Activated naive CD4-positive, alpha-beta T cell (primary cell): ENCODE measurements around the gene ELOVL3.

Experiments used
- DNase-seq, 4 experiments: peaks; one replicate each; lab custom pipeline; 2025; lab: John Stamatoyannopoulos, UW

Gene ELOVL3

DNA sequence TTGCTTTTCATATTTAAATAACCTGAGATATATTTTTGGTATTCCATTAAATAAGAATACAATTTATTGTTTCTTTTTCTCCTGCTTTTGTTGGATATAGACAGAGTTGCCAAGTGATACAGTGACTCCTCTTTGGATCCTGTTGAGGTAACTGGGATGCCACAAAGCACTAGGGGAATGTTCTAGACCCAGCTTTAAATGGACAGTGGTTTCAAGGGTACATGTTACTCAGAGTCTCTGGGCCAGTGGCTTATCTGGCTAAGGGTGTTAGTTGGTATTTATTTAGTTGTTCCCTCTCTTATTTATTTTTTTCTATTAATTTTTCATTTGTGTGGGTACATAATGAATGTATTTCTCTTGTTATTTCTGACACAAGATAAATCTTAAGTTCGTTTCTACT, 28.3 kb downstream of the ELOVL3 start:
- DNase-seq = no peak

DNA sequence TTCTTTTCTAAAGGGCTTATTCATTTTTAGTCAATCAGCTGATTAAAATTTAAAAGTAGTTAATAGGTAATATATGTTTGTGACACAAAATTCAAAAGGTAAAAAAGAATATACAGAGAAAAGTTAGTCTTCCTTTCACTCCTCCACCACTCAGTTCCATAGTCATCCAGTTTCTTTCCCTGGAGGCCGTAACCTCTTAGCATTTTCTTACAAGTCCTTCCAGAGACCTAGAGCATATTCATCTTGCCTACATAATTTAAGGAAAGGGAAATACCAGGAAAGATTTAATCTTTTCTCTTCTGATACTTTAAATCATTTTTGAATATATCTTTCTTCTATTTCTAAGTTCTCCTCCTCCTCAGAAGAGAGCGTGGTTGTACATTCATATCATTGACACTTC, 29.3 kb downstream of the ELOVL3 start:
- no peak for DNase-seq

DNA sequence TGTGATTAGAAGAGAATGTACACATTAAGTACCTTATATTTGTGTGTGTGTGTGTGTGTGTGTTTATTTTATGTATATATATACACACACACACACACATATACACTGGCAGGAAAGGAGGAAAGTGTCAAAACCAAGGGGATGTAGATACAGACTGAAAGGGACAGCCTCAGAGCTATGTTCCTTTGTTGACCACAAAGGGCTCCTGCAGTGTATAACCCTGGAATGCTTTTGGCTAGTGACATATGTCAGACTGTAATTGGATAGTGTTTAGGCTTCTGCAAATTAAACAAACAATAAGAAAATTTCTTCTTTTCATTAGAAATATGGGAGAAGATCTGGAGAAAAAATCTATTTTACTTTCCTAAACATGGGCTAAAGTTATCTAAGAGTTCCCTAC, 35.1 kb downstream of the ELOVL3 start:
- no peak for DNase-seq

DNA sequence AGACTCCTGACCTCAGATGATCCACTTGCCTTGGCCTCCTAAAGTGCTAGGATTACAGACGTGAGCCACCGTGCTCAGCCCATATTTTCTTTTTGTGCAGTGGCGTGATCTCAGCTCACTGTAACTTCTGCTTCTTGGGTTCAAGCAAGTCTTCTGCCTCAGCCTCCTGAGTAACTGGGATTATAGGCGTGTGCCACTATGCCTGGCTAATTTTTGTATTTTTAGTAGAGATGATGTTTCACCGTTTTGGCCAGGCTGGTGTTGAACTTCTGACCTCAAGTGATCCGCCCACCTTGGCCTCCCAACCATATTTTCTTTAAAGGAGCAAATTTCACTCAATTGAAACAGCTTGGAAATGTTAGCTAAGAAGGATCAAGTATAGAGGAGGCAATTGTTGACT, 35.7 kb downstream of the ELOVL3 start:
- DNase-seq = no peak

DNA sequence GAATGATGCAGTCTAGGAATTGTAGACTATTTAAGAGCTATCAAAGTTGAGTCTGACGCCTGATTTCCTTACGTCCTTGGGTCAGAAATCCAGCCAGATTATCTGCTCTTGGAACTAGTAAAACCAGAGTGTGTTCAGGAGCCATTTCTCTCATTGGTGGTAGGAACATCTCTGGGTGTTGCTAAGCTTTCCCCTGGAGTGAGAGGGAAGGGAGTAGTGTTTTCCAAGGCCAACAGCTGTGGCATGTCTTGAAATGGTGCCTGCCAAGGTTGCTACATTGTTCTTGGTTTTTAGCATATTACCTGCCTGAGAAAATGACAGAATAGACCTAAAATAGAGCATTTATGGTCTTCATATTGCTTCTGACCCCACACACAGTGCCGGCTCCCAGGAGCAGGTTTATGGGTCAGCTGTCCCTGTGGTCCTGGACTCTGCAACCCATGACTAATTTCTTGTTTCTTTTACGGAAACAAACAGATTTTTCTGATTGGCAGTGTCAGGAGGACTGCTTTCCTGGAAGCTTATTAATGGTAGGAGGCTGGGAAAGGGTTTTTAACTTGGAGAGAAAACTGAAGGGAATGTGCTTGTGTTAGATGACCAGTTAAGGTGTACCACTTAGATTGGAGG, 36.8 kb downstream of the ELOVL3 start:
- no peak for DNase-seq

DNA sequence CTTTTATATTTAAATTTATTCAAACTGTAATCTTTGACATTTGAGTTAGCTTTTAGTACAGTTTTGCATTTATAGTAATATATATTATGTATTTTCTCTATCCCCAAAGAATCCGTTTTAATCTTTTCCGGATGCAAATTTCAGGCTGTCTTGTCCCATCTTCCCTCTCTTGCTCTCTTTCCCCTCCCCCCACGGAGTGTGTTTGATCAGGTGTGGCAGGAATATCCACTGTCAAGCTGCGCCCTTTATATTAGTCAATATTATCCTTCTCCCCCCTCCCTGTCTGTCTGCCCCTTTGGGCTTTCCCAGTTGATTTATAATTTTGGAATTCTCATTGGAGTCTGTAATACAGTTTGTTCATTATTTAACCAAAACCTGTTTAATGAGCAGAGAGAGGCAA, 38.3 kb downstream of the ELOVL3 start:
- no peak for DNase-seq

DNA sequence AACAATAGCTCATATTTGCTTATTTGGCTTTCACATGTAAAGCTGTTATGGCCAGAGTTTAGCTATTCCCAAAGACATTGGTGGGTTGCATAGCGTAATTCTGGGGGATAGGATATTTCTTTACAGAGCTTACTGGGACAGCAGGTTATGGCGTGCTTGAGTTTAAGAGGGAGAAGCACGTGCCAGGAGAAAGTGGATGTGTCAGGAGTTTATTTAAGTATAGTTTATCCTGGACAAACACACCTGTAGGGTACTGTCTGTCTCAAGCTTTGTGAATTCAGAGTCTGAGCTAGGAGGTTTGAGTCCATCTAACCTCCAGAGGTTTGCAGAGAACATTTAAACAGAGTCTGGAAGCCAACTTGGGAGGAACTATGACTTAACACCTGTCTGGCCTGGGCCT, 40.6 kb downstream of the ELOVL3 start:
- DNase-seq = no peak

DNA sequence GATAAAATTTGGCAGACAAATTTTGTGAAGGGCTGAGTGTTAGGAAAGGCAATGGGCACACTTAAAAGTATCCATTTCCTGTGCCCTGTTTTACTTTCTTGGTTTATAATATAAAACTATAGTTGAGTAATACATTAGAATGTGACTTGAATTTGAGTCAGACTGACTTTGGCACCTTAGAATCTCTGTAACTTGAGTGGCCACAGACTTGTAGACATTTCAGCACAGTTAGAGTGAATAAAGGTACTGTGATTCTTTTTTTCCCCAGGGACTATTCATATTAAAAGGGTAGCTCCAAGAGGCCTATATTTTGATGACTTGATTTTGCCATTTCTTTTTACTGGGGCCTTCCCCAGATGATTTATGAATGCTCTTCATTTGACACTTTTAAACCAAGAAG, 41.6 kb downstream of the ELOVL3 start:
- DNase-seq = no peak

DNA sequence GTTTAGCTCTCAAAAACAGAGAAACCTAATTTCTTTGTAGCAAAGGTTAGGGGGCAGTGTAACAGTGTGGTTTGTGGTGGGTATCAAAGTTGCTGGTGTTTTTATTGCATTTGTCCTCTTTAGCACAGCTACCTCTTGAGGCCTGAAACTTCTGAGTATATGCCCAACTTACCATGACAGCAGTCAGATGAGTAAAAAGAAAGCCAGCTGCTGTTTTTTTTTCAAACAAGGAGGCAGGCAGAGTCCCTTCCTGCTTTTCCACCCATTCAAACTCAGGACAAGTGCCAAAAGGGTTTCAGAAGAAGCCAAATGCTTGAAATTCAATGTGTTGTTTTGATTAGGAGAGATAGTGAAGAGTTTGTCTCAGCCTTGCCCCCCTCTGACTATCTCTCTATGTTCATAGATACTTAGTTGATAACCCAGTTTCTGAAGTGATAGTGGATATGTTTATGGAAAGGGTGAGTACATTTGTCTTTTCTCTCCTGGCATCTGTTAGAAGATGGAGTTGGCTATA, 42.3 kb downstream of the ELOVL3 start:
- DNase-seq = no peak

DNA sequence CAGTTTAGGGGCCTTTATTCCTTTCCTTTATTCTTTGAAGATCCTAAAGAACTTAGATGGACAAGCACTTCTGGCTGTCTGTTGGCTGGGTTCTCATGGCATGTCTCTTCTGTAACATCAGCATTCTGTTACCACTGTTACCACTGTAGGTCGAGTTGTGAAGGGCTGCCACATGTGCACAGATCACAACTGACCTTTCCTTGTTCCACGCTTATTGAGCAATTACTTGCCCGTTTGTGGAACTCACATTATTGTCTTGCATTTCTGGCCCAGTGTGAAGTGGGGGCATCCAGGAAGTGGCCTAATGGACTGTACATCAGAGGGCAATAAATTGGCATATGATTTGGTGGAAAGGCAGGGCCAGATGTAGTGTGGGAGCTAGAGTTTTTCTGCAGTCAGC, 42.9 kb downstream of the ELOVL3 start:
- DNase-seq = no peak

DNA sequence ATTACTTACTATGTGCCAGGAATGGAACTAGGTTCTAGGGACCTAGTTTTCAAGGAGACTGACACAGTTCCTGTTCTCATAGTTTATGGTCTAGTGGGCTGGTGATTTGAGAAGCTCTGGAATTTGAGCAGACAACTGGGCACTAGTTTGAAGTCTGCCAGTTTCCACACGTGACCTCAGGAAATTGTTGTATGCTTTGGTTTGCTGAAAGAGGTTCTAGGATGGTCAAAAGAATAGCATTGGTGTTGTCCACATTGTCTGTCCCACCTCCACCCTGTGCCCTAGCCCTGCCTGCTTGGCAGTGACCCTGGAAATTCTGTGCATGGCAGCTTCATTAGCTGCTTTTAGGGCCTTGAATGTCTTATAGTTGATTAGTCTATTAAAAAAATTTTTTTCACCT, 48.0 kb downstream of the ELOVL3 start:
- DNase-seq = no peak

DNA sequence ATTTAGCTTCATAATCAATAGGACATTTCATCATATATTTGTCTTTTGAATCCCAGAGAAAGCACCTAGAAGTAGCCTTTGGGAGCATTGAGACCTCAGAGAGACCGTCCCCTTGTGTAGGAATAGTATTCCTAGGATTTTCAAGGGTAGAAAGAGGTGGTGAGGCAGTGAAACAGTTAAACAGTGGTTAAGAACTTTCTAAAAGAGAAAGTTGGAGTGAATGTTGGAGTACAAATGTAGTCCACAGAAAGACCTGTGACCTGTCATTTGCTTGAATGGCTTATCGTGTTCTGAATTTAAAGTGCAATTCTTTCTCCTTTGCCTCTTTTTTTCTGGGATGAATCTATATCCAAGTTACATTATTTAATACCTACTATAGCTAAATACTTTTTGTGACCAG, 49.2 kb downstream of the ELOVL3 start:
- DNase-seq = no peak

DNA sequence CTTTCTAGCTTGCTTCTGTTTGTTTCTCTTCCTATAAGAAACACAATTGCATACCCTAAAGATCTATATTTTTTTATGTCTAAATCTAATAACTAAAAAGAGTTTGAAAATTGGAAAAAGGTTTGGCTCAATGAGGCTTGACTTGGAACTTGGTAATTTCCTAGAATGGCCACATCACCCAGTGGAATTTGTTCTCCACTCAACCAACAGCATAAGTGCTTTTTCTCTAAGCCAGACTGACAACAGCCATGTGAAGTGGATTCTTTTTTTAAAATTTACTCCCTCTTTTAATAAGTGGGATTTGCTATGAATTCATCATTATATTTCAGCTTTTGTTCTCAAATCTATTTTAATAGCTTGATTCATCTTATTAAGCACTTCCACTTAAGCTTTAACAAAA, 53.0 kb downstream of the ELOVL3 start:
- no peak for DNase-seq
